Caco-2 (cell line): Measurements from ENCODE around the gene AOPEP. TPM values are rescaled to one million over a fixed set of nuclear protein-coding genes. Genes with fewer than 3 reads are reported as not detected.

Experiments
- BruUV-seq: library from RNA; stranded (reverse); fragments of 400-500 nt; replicated peaks from 2 replicates; lab custom pipeline; 2021; lab: Mats Ljungman, UMichigan
- CTCF ChIA-PET: fragments of 300-600 bp; sonication (Branson Sonifier 250); formaldehyde crosslinking; loops from one replicate; lab custom pipeline; 2022; ENCODE audit warnings: antibody characterized with exemption; lab: Charles Lee
- POLR2A ChIA-PET: fragments of 300-600 bp; sonication (Branson Sonifier 250); formaldehyde crosslinking; loops from one replicate; lab custom pipeline; 2022; ENCODE audit warnings: antibody characterized with exemption; lab: Charles Lee
- DNase-seq, 2 experiments: peaks; one replicate each; pipeline versions ENCODE4 v3.0.0 to v3.0.0-alpha.2; 2020 to 2022
- H3K27me3 ChIP-seq: replicated peaks from 2 replicates; pipeline ENCODE4 v1.6.0; 2011; ENCODE audit warnings: low read length; ENCODE audit not compliant: control insufficient read depth, insufficient read depth
- H3K36me3 ChIP-seq: 2 replicates; pipeline ENCODE4 v1.5.1; 2011; ENCODE audit warnings: low read length; ENCODE audit not compliant: control insufficient read depth, insufficient read depth
- H3K4me1 ChIP-seq: fragments of 250-450 bp; sonication (Bioruptor Pico); 2 replicates; pipeline ENCODE4 v1.5.1; 2020; ENCODE audit warnings: mild to moderate bottlenecking
- H3K4me3 ChIP-seq: 2 replicates; pipeline ENCODE4 v1.5.1; 2011; ENCODE audit warnings: low read depth, mild to moderate bottlenecking, control low read depth, low read length
- H3K9me3 ChIP-seq: fragments of 250-450 bp; sonication (Bioruptor Pico); 2 replicates; pipeline ENCODE4 v1.5.1; 2020; ENCODE audit warnings: mild to moderate bottlenecking, moderate library complexity
- H3K27ac Mint-ChIP-seq: one replicate; pipeline ENCODE4 v1.8.0; 2022; ENCODE audit warnings: mixed read lengths; ENCODE audit not compliant: unreplicated experiment
- H3K27me3 Mint-ChIP-seq: one replicate; pipeline ENCODE4 v1.8.0; 2022; ENCODE audit warnings: mixed read lengths; ENCODE audit not compliant: insufficient read depth, unreplicated experiment
- H3K36me3 Mint-ChIP-seq: one replicate; pipeline ENCODE4 v1.8.0; 2022; ENCODE audit warnings: mild to moderate bottlenecking, mixed read lengths; ENCODE audit not compliant: insufficient read depth, unreplicated experiment
- H3K4me1 Mint-ChIP-seq: one replicate; pipeline ENCODE4 v1.8.0; 2022; ENCODE audit warnings: low read depth, mixed read lengths; ENCODE audit not compliant: unreplicated experiment
- H3K4me3 Mint-ChIP-seq: one replicate; pipeline ENCODE4 v1.8.0; 2022; ENCODE audit warnings: mild to moderate bottlenecking, moderate library complexity, mixed read lengths; ENCODE audit not compliant: unreplicated experiment
- H3K9me3 Mint-ChIP-seq: one replicate; pipeline ENCODE4 v1.8.0; 2022; ENCODE audit warnings: mixed read lengths; ENCODE audit not compliant: unreplicated experiment
- intact Hi-C: fragments of 100-400 bp; cut with micrococcal nuclease; formaldehyde crosslinking; loops from one replicate; pipeline ENCODE4 v1.10.0; 2022; ENCODE audit not compliant: unreplicated experiment
- total RNA-seq: library from RNA; stranded (reverse); gene quantifications from 2 replicates; pipeline ENCODE4 v1.2.3, GENCODE V29; 2022
- TF ChIP-seq, protein P1 (sequence below), 2 experiments: fragments of 200-600 bp in 1 of 2; IDR thresholded peaks; 1 replicate in 1 of 2; 2 replicates in 1 of 2; pipeline versions ENCODE4 v1.5.1 to v1.8.0; 2011 to 2022; ENCODE audit warnings: antibody characterized with exemption in 1 of 2, control low read depth in 1 of 2, inconsistent platforms in 1 of 2, low read depth in 1 of 2, low read length in 1 of 2, mild to moderate bottlenecking in 1 of 2, moderate library complexity in 1 of 2; ENCODE audit not compliant: insufficient read depth in 1 of 2, severe bottlenecking in 1 of 2, unreplicated experiment in 1 of 2

The AOPEP gene
- total RNA-seq, 1 experiment from 2014 or later: 63.3 TPM

DNA sequence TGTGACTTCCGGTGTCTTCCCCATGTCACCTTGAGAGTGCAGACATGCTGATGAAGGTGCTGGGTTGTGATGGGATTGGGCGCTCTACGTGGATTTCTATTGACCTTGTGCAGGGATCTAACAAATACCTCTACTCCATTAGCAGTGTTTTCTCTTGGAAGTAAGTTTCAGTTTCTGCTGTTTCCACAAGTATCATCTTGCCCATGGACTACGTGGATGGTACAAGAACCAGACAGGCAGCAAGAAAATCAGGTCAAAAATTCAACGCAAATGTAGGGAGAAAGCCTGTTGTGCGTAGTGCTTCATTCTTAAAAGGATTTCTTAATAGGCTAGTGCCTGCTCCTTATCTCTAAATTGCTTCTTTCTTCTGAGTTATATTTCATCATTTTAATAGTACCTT is 60.8 kb downstream of the AOPEP start:
- intact Hi-C loops: loop anchor here (10.0 kb wide), 2 partner anchors 128 to 288 kb away; no protein-coding TSS in a partner anchor
- Histone ChIP-seq H3K27me3 (no peaks in the 10 kb centered on the region; the same call in 1 of the 2 replicates), H3K4me3 (no peak overlapping the region), H3K9me3 (no peaks in the 10 kb centered on the region), H3K36me3 (no peaks in the 10 kb centered on the region), H3K4me1 (peaks cover 8% of the 10 kb centered on the region; the same call in 1 of the 2 replicates)
- TF ChIP-seq, protein P1, sequence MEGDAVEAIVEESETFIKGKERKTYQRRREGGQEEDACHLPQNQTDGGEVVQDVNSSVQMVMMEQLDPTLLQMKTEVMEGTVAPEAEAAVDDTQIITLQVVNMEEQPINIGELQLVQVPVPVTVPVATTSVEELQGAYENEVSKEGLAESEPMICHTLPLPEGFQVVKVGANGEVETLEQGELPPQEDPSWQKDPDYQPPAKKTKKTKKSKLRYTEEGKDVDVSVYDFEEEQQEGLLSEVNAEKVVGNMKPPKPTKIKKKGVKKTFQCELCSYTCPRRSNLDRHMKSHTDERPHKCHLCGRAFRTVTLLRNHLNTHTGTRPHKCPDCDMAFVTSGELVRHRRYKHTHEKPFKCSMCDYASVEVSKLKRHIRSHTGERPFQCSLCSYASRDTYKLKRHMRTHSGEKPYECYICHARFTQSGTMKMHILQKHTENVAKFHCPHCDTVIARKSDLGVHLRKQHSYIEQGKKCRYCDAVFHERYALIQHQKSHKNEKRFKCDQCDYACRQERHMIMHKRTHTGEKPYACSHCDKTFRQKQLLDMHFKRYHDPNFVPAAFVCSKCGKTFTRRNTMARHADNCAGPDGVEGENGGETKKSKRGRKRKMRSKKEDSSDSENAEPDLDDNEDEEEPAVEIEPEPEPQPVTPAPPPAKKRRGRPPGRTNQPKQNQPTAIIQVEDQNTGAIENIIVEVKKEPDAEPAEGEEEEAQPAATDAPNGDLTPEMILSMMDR (IDR thresholded peaks at IDR 0.05; ENCODE audit: insufficient read depth in 1 of 2, low read depth in 1 of 2, low read length in 1 of 2, severe bottlenecking in 1 of 2, unreplicated experiment in 1 of 2): no peak
- Mint-ChIP-seq H3K27me3 (no peaks in the 10 kb centered on the region), H3K9me3 (no peaks in the 10 kb centered on the region), H3K27ac (no peak overlapping the region), H3K4me3 (no peak overlapping the region), H3K36me3 (peaks cover 9% of the 10 kb centered on the region), H3K4me1 (no peaks in the 10 kb centered on the region)
- CTCF ChIA-PET: no interaction called here
- POLR2A ChIA-PET: interaction anchor here (0.6 kb wide), 1 partner anchor 72 kb away, joined by 7 read pairs; no protein-coding TSS in a partner anchor
- BruUV-seq: no TSS peak
- DNase-seq: no peak

DNA sequence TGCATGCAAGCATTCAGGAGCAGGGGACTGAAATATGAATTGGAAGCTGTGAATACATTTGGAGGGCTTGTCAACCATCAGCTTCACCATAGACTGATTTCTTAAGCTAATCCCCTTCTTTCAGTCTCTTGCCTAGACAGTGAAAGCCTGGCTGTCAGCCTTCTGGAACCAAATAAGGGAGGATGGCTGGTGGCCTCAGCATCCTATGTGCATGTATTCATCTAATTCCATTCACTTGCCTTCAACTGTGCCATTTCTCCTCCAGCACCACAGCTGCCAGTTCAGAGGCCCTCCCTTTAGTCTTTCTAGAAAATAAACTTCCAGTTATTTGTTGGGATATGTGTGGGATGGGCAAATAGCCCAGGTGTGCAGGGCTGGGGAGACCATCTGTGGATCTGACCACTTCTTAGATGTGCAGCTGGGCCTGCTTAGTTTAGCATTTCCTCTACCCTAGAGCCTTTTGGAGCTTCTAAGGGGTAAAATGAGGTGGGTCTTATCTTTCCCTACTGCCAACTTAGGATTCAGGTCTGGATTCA is 62.1 kb downstream of the AOPEP start:
- H3K4me3 Mint-ChIP-seq: no peak overlapping the region
- Histone ChIP-seq H3K36me3 (no peaks in the 10 kb centered on the region), H3K4me1 (no peaks in the 10 kb centered on the region), H3K9me3 (no peaks in the 10 kb centered on the region), H3K27me3 (no peaks in the 10 kb centered on the region; the same call in 1 of the 2 replicates), H3K4me3 (no peak overlapping the region)
- no peaks in the 10 kb centered on the region for H3K27me3 Mint-ChIP-seq
- H3K9me3 Mint-ChIP-seq: no peaks in the 10 kb centered on the region
- POLR2A ChIA-PET: no interaction called here
- intact Hi-C loops: loop anchor here (10.0 kb wide), 2 partner anchors 126 to 286 kb away; no protein-coding TSS in a partner anchor
- no peak overlapping the region for H3K27ac Mint-ChIP-seq
- TF ChIP-seq, protein P1 (IDR thresholded peaks at IDR 0.05; ENCODE audit: insufficient read depth in 1 of 2, low read depth in 1 of 2, low read length in 1 of 2, severe bottlenecking in 1 of 2, unreplicated experiment in 1 of 2): no peak
- no peak for DNase-seq
- BruUV-seq: no TSS peak
- CTCF ChIA-PET: interaction anchor here (0.7 kb wide), 1 partner anchor 9 kb away, joined by 3 read pairs; no protein-coding TSS in a partner anchor
- peaks cover 16% of the 10 kb centered on the region for H3K36me3 Mint-ChIP-seq
- H3K4me1 Mint-ChIP-seq: no peaks in the 10 kb centered on the region

DNA sequence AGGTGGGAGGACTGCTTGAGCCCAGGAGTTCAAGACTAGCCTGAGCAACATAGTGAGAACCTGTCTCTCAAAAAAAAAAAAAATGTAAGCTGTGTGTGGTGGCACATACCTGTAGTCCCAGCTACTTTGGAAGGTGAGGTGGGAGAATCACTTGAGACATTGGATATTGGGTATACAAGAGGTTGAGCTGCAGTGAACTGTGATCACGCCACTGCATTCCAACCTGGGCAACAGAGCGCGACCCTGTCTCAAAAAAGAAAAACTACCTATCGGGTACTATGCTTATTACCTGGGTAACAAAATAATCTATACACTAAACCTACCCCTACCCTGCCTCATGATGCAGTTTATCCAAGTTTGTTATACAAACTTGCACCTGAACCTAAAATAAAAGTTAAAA is 64.9 kb downstream of the AOPEP start:
- H3K27me3 Mint-ChIP-seq: no peaks in the 10 kb centered on the region
- ChIA-PET CTCF (interaction anchor here (0.6 kb wide), 1 partner anchor 265 kb away, joined by 5 read pairs; no protein-coding TSS in a partner anchor), POLR2A (no interaction called here)
- Histone ChIP-seq H3K9me3 (no peaks in the 10 kb centered on the region), H3K36me3 (no peaks in the 10 kb centered on the region), H3K4me1 (no peaks in the 10 kb centered on the region), H3K4me3 (no peak overlapping the region), H3K27me3 (no peaks in the 10 kb centered on the region)
- intact Hi-C loops: no loop called here
- H3K4me3 Mint-ChIP-seq: no peak overlapping the region
- H3K36me3 Mint-ChIP-seq: peaks cover 20% of the 10 kb centered on the region
- no peaks in the 10 kb centered on the region for H3K9me3 Mint-ChIP-seq
- no peak for DNase-seq
- H3K27ac Mint-ChIP-seq: no peak overlapping the region
- no peaks in the 10 kb centered on the region for H3K4me1 Mint-ChIP-seq
- no TSS peak for BruUV-seq
- TF ChIP-seq, protein P1 (IDR thresholded peaks at IDR 0.05; ENCODE audit: insufficient read depth in 1 of 2, low read depth in 1 of 2, low read length in 1 of 2, severe bottlenecking in 1 of 2, unreplicated experiment in 1 of 2): no peak
